HG03457 (cell line): ENCODE data around the gene SEC31B.

ENCODE experiments used
- ATAC-seq: cut with Tn5 transposase; IDR thresholded peaks from one replicate; pipeline ENCODE4 v1.9.1; 2021; ENCODE audit warnings: moderate number of reproducible peaks; ENCODE audit not compliant: unreplicated experiment

SEC31B gene

DNA sequence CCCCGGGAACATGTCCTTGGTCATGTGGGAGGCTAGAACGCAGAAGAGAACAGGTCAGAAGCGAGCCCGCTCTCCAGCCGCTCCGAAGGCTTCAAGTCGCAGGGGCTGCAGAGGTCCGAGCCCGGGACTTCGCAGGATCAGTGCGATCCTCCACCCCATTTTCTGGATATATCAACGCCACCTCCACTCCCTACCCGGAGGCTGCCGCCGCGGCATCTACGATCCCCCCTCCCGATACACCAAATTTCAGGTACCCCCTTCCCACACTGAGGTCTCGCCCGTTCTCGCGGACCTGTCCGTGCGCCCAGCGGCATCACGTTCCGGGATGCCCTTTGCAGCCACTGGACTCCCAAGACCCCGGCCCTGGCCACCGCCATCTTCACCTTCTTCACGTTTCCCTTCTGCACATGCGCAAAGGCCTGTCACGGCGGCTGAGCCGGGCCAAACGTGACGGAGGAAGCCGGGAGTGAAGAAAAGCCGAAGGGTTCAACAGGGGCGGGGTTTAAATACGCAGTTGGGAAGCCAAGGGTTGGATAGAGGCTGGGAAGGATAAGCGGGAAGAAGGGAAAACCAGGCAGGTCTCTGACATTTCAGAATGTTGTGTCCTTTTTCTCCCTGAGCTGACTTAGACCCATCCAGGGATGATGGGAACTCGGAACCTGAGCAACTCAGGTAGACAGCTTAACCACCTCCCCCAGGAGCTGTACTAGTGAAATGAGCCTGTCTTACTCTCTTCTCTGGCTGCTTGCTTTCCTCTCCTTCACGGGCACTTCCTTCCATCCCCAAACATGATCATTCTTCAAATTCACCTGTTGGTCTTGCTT, 10.0 kb upstream of the SEC31B start, which contains the start of gene NDUFB8:
TSS of gene NDUFB8 (minus strand) at position 397 of the 824 bp plus-strand sequence. CDS start at position 377, 20 bp downstream.
- ATAC-seq = no peak

DNA sequence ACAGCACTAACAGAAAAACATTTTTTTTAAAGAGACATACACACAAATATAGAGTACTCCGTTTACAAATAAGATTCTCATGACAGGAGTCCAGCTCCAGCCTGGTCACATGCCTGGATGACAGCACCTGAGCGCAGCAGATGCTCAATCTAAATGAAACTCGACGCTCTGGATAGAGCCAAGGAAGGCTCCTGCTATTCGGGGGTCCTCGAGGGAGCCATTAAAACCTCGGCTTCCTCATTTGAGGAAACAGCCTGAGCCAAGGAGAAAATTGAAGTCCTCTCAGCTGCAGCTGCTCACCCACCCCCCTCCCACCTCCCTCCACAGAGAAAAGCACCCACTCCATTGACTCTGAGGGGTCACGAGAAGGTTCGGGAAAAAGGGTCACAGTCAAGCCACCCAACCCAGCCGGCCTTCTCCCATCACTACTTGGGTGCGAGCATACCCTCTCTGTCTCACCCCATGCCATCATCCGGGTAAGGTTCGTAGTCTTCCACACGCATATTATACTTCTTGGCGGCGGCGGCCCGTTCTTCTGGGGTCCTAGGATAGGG, 9.3 kb upstream of the SEC31B start:
- ATAC-seq = no peak

GRCh38 chr10:100528123-100528886, 8.6 kb upstream of the SEC31B start:
- ATAC-seq = no peak

GRCh38 chr10:100524638-100525037, 5.0 kb upstream of the SEC31B start:
- no peak for ATAC-seq

DNA sequence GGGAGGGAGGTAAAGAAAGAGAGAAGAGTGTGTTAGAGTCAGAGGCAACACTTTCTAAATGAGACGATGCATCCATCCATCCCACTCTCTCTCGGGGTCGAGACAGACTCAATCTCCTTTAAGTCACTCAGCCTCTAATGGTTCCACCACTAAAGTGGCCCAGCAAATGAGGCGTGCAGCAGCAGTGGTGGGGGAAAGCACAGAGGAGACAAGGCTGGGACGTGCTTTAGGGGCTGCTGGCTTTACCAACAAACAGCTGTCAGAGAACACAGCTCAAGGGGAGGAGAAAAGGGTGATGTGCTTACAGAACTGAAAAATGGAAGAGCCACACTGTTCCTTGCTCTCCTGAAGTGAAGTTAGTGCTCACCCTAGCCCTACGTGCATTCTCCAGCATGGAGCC, 4.5 kb upstream of the SEC31B start:
- no peak for ATAC-seq

GRCh38 chr10:100522945-100523344, 3.3 kb upstream of the SEC31B start:
- ATAC-seq = no peak

- no peak for ATAC-seq
Measured at GRCh38 chr10:100522107-100522801, 2.6 kb upstream of the SEC31B start.

GRCh38 chr10:100520811-100521210, 1.1 kb upstream of the SEC31B start:
- no peak for ATAC-seq

- ATAC-seq = no peak
Measured at GRCh38 chr10:100518761-100519241, 860 bp downstream of the SEC31B start.

GRCh38 chr10:100516847-100517246, 2.8 kb downstream of the SEC31B start:
- ATAC-seq = no peak

GRCh38 chr10:100515612-100516011, 4.0 kb downstream of the SEC31B start:
- ATAC-seq = no peak

GRCh38 chr10:100510533-100511308, 8.9 kb downstream of the SEC31B start:
- no peak for ATAC-seq

- no peak for ATAC-seq
Measured at GRCh38 chr10:100509241-100509840, 10.3 kb downstream of the SEC31B start.

- no peak for ATAC-seq
Measured at GRCh38 chr10:100508691-100509150, 10.9 kb downstream of the SEC31B start.

- no peak for ATAC-seq
Measured at GRCh38 chr10:100508266-100508665, 11.4 kb downstream of the SEC31B start.

DNA sequence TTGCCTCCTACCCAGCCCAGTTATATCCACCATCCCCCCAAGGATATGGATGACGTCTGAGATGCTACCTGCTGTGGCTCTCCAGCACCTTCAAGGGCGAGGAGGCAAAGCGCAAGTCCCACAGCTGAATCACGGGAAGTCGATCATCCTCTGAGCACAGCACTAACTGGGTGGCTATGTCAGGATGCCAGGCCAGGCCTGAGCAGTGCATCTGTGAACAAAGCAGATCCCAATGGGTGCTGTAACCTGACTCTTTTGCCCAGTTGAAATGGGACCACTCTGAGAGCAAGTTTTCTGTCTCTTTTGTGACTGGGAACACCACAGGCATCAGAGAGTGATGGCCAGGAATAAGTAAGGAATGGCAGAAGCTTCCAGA, 12.3 kb downstream of the SEC31B start:
- no peak for ATAC-seq

DNA sequence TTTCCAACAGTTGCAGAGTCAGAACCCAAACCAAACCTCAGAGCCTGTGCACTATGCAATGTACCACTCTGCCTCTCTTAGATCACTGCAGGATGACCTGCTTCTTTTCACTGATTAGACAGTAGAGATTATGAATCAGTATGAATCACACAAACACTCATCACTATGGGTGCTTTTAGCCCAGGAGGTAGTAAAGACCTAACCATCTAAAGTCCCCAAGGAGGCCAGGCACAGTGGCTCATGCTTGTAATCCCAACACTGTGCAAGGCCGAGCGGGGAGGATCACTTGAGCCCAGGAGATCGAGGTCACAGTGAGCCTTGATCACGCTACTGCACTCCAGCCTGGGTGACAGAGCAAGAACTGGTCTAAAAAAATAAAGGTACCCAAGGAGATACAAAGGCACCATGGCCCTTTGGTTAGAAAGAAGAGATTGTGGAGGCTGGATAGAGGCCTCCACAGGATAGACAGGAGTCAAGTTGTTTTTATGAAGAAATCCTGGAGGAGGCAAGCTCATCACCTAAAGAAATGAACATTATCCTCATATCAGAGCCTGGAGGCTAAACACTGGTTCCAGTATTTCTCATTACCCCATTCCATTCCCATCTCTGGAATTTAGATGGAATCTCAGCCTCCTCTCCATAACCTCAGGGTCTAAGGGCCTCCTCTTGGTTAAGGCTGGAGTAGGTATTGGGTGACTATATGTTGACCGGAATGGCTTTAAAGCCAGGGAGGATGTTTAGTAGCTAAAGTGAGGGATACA, 12.9 kb downstream of the SEC31B start:
- ATAC-seq = no peak

GRCh38 chr10:100505164-100505563, 14.5 kb downstream of the SEC31B start:
- ATAC-seq = no peak

- ATAC-seq = no peak
Measured at GRCh38 chr10:100504096-100504495, 15.6 kb downstream of the SEC31B start.
